ENCODE results near the gene MX1.

Gene MX1, protein sequence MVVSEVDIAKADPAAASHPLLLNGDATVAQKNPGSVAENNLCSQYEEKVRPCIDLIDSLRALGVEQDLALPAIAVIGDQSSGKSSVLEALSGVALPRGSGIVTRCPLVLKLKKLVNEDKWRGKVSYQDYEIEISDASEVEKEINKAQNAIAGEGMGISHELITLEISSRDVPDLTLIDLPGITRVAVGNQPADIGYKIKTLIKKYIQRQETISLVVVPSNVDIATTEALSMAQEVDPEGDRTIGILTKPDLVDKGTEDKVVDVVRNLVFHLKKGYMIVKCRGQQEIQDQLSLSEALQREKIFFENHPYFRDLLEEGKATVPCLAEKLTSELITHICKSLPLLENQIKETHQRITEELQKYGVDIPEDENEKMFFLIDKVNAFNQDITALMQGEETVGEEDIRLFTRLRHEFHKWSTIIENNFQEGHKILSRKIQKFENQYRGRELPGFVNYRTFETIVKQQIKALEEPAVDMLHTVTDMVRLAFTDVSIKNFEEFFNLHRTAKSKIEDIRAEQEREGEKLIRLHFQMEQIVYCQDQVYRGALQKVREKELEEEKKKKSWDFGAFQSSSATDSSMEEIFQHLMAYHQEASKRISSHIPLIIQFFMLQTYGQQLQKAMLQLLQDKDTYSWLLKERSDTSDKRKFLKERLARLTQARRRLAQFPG

DNA sequence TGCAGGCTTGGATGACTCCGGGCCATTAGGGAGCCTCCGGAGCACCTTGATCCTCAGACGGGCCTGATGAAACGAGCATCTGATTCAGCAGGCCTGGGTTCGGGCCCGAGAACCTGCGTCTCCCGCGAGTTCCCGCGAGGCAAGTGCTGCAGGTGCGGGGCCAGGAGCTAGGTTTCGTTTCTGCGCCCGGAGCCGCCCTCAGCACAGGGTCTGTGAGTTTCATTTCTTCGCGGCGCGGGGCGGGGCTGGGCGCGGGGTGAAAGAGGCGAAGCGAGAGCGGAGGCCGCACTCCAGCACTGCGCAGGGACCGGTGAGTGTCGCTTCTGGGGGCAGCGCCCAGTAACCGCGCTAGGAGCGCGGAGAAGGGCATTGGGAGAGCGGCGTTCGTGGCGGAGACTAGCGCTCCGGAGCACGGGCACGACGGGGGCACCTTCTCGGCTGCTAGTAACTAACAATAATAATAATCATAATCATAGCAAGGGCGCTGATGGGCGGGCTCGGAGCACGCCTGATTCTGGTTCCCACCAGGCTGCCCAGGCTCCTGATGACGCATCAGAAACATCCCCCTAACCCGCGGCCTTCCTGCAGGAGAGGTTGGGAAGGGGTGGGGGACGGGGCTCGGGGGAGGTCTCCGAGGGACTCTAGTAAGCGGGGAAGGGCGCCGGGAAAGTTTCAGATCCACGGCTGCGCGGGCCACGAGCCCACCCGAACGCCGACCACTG lies at the start of gene MX1:
TSS of gene MX1 (plus strand) at position 286 of the 722 bp plus-strand sequence. CDS start 5,832 bp downstream, outside the sequence.
- Histone ChIP-seq H3K9ac (ENCODE audit: low read length) (peak within 1 kb of the TSS; percentile 43), H3K4me1 (ENCODE audit: control insufficient read depth, insufficient read depth, low read length) (no peaks in the 10 kb centered on the region), H3K4me3 (ENCODE audit: low read length) (peak within 1 kb of the TSS; percentile 70), H3K27me3 (ENCODE audit: control insufficient read depth, insufficient read depth, low read length) (no peaks in the 10 kb centered on the region), H3K27ac (ENCODE audit: low read depth, low read length) (peak within 1 kb of the TSS; percentile 16), H3K36me3 (ENCODE audit: control insufficient read depth, insufficient read depth, low read length) (no peaks in the 10 kb centered on the region)

DNA sequence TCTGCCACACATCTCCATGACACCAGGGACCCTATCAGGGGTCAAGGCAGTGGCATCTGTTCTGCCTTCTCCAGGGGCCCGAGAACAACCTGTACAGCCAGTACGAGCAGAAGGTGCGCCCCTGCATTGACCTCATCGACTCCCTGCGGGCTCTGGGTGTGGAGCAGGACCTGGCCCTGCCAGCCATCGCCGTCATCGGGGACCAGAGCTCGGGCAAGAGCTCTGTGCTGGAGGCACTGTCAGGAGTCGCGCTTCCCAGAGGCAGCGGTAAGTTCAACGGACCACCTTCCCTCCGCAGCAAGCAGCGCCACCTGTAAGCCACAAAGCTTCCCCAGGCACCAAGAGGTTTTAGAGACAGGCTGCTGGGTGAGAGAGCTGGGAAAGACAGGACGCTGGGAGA lies 48.3 kb upstream of the MX1 start:
- H3K9ac ChIP-seq (ENCODE audit: low read length), result no peak overlapping the region
- no peaks in the 10 kb centered on the region for H3K4me1 ChIP-seq (ENCODE audit: control insufficient read depth, insufficient read depth, low read length)
- no peaks in the 10 kb centered on the region for H3K27me3 ChIP-seq (ENCODE audit: control insufficient read depth, insufficient read depth, low read length)
- H3K27ac ChIP-seq (ENCODE audit: low read depth, low read length), result no peak overlapping the region
- no peaks in the 10 kb centered on the region for H3K36me3 ChIP-seq (ENCODE audit: control insufficient read depth, insufficient read depth, low read length)
- H3K4me3 ChIP-seq (ENCODE audit: low read length), result no peak overlapping the region

- H3K4me1 ChIP-seq (ENCODE audit: control insufficient read depth, insufficient read depth, low read length), result no peaks in the 10 kb centered on the region
- H3K27me3 ChIP-seq (ENCODE audit: control insufficient read depth, insufficient read depth, low read length), result no peaks in the 10 kb centered on the region
- no peak overlapping the region for H3K9ac ChIP-seq (ENCODE audit: low read length)
- no peak overlapping the region for H3K4me3 ChIP-seq (ENCODE audit: low read length)
- H3K27ac ChIP-seq (ENCODE audit: low read depth, low read length), result no peak overlapping the region
- H3K36me3 ChIP-seq (ENCODE audit: control insufficient read depth, insufficient read depth, low read length), result no peaks in the 10 kb centered on the region
Observed at GRCh38 chr21:41378849-41379248, 47.2 kb upstream of the MX1 start.

GRCh38 chr21:41379901-41380300 lies 46.1 kb upstream of the MX1 start:
- no peak overlapping the region for H3K27ac ChIP-seq (ENCODE audit: low read depth, low read length)
- H3K27me3 ChIP-seq (ENCODE audit: control insufficient read depth, insufficient read depth, low read length), result no peaks in the 10 kb centered on the region
- H3K4me3 ChIP-seq (ENCODE audit: low read length), result no peak overlapping the region
- H3K4me1 ChIP-seq (ENCODE audit: control insufficient read depth, insufficient read depth, low read length), result no peaks in the 10 kb centered on the region
- H3K9ac ChIP-seq (ENCODE audit: low read length), result no peak overlapping the region
- no peaks in the 10 kb centered on the region for H3K36me3 ChIP-seq (ENCODE audit: control insufficient read depth, insufficient read depth, low read length)

DNA sequence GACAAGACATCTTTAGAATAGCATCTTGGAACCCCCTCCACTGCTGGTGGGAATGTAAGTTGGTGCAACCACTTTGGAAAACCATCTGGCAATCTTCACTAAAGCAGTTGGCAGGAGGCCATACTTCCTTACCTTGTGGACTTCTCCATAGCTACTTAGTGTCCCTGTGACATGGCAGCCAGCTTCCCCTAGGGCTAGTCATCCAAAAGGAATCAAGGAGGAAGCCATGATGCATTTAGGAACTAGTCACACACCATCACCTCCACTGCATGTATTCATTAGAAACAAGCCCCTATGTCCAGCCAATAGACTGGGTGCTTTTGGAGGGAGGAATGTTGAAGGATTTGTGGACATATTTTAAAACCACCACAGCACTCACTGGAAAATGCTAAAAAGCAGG lies 44.3 kb upstream of the MX1 start:
- no peaks in the 10 kb centered on the region for H3K36me3 ChIP-seq (ENCODE audit: control insufficient read depth, insufficient read depth, low read length)
- no peaks in the 10 kb centered on the region for H3K27me3 ChIP-seq (ENCODE audit: control insufficient read depth, insufficient read depth, low read length)

GRCh38 chr21:41387042-41387819 lies 38.8 kb upstream of the MX1 start:
- H3K36me3 ChIP-seq (ENCODE audit: control insufficient read depth, insufficient read depth, low read length), result no peaks in the 10 kb centered on the region
- no peaks in the 10 kb centered on the region for H3K27me3 ChIP-seq (ENCODE audit: control insufficient read depth, insufficient read depth, low read length)
- no peak overlapping the region for H3K9ac ChIP-seq (ENCODE audit: low read length)
- peak overlapping the region; percentile 57 for H3K27ac ChIP-seq (ENCODE audit: low read depth, low read length)
- no peak overlapping the region for H3K4me3 ChIP-seq (ENCODE audit: low read length)
- H3K4me1 ChIP-seq (ENCODE audit: control insufficient read depth, insufficient read depth, low read length), result no peaks in the 10 kb centered on the region

More for the DNA sequence above, 44.3 kb upstream of the MX1 start:
- no peaks in the 10 kb centered on the region for H3K4me1 ChIP-seq (ENCODE audit: control insufficient read depth, insufficient read depth, low read length)
- no peak overlapping the region for H3K9ac ChIP-seq (ENCODE audit: low read length)
- H3K27ac ChIP-seq (ENCODE audit: low read depth, low read length), result no peak overlapping the region
- H3K4me3 ChIP-seq (ENCODE audit: low read length), result no peak overlapping the region

GRCh38 chr21:41387824-41388223 lies 38.2 kb upstream of the MX1 start:
- Histone ChIP-seq H3K9ac (ENCODE audit: low read length) (no peak overlapping the region), H3K27me3 (ENCODE audit: control insufficient read depth, insufficient read depth, low read length) (no peaks in the 10 kb centered on the region)

GRCh38 chr21:41388259-41388658 lies 37.8 kb upstream of the MX1 start:
- H3K27ac ChIP-seq (ENCODE audit: low read depth, low read length), result no peak overlapping the region

More at GRCh38 chr21:41387824-41388223, 38.2 kb upstream of the MX1 start:
- peak overlapping the region; percentile 57 for H3K27ac ChIP-seq (ENCODE audit: low read depth, low read length)
- no peak overlapping the region for H3K4me3 ChIP-seq (ENCODE audit: low read length)
- no peaks in the 10 kb centered on the region for H3K4me1 ChIP-seq (ENCODE audit: control insufficient read depth, insufficient read depth, low read length)
- H3K36me3 ChIP-seq (ENCODE audit: control insufficient read depth, insufficient read depth, low read length), result no peaks in the 10 kb centered on the region

DNA sequence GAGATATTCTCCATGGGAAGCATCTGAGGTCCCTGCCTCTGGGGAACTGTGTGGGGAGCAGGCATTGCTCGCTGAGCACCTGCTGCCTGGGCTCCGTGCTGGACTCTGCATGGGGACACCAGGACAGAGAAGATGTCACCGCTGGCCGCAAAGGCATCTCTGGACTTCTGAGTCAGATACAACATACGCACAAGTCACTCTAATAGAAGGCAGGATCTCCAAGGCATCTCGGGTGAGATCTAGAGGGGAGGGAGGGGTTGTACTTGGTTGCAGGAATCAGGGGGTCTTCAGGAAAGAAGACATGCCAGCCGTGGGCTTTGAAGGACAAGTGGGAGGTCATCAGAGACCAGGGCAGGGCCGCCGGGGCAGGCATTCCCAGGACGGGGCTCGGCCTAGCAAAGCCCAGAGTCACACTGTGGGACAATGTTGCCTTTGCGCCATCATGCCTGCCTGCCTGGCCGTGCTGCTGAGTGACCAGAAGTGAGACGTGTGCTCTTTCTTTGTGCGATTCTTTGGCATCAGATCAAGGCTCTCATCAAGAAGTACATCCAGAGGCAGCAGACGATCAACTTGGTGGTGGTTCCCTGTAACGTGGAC lies 35.9 kb upstream of the MX1 start:
- Histone ChIP-seq H3K4me3 (ENCODE audit: low read length) (no peak overlapping the region), H3K27me3 (ENCODE audit: control insufficient read depth, insufficient read depth, low read length) (peaks cover 2% of the 10 kb centered on the region), H3K27ac (ENCODE audit: low read depth, low read length) (no peak overlapping the region), H3K9ac (ENCODE audit: low read length) (no peak overlapping the region), H3K36me3 (ENCODE audit: control insufficient read depth, insufficient read depth, low read length) (no peaks in the 10 kb centered on the region), H3K4me1 (ENCODE audit: control insufficient read depth, insufficient read depth, low read length) (no peaks in the 10 kb centered on the region)

More at GRCh38 chr21:41388259-41388658, 37.8 kb upstream of the MX1 start:
- Histone ChIP-seq H3K4me1 (ENCODE audit: control insufficient read depth, insufficient read depth, low read length) (no peaks in the 10 kb centered on the region), H3K4me3 (ENCODE audit: low read length) (no peak overlapping the region), H3K36me3 (ENCODE audit: control insufficient read depth, insufficient read depth, low read length) (no peaks in the 10 kb centered on the region), H3K9ac (ENCODE audit: low read length) (no peak overlapping the region), H3K27me3 (ENCODE audit: control insufficient read depth, insufficient read depth, low read length) (no peaks in the 10 kb centered on the region)

- Histone ChIP-seq H3K4me1 (ENCODE audit: control insufficient read depth, insufficient read depth, low read length) (no peaks in the 10 kb centered on the region), H3K36me3 (ENCODE audit: control insufficient read depth, insufficient read depth, low read length) (no peaks in the 10 kb centered on the region), H3K27ac (ENCODE audit: low read depth, low read length) (no peak overlapping the region), H3K9ac (ENCODE audit: low read length) (no peak overlapping the region), H3K27me3 (ENCODE audit: control insufficient read depth, insufficient read depth, low read length) (peaks cover 2% of the 10 kb centered on the region), H3K4me3 (ENCODE audit: low read length) (no peak overlapping the region)
Observed at GRCh38 chr21:41393876-41394465, 32.1 kb upstream of the MX1 start.

- no peak overlapping the region for H3K4me3 ChIP-seq (ENCODE audit: low read length)
- H3K27me3 ChIP-seq (ENCODE audit: control insufficient read depth, insufficient read depth, low read length), result peaks cover 2% of the 10 kb centered on the region
- H3K4me1 ChIP-seq (ENCODE audit: control insufficient read depth, insufficient read depth, low read length), result no peaks in the 10 kb centered on the region
- no peak overlapping the region for H3K27ac ChIP-seq (ENCODE audit: low read depth, low read length)
- H3K36me3 ChIP-seq (ENCODE audit: control insufficient read depth, insufficient read depth, low read length), result no peaks in the 10 kb centered on the region
- H3K9ac ChIP-seq (ENCODE audit: low read length), result no peak overlapping the region
Observed at GRCh38 chr21:41396558-41397075, 29.4 kb upstream of the MX1 start.

All from rectal smooth muscle tissue (tissue), 1 donor.